ENCODE measurements around the gene AIF1. TPM values are rescaled to one million over a fixed set of nuclear protein-coding genes. Genes with fewer than 3 reads are reported as not detected.

The AIF1 gene
- total RNA-seq, 1 experiment from 2014 or later: not detected

DNA sequence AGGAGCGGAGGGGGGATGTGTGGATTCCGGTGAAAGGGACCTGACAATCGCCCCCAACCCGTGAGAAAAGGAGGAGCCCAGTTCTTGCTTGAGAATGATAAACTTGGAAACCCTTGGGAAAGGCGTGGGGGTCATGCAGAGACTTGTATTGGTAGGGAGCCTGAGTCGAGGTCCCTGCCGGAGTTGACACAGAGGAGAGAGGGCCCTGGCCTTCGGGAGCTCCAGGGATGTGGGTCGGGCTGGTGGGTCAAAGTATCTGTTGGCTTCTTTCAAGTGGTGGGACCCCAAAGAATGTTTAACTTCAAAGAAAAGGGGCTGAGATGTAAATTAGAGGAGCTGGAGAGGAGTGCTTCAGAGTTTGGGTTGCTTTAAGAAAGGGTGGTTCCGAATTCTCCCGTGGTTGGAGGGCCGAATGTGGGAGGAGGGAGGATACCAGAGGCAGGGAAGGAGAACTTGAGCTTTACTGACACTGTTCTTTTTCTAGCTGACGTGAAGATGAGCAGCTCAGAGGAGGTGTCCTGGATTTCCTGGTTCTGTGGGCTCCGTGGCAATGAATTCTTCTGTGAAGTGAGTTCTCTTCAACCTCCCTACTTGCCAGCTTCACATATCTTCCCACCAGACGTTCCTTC is 51.4 kb downstream of the AIF1 start:
- ChIA-PET CTCF (interaction anchor here (0.6 to 1.1 kb wide), 6 partner anchors 12 to 1132 kb away, joined by 3 to 5 read pairs (median 3); no protein-coding TSS in a partner anchor), POLR2A (interaction anchor here (0.5 to 7.9 kb wide), 18 partner anchors 11 to 529 kb away, joined by 3 to 263 read pairs (median 4); partner anchors contain the start of genes ABHD16A, APOM, ATP6V1G2 and BAG6)
- no peaks in the 10 kb centered on the region for H3K9me3 Mint-ChIP-seq (ENCODE audit: unreplicated experiment)
- intact Hi-C loops (cut with micrococcal nuclease): no loop called here
- H3K27ac Mint-ChIP-seq (ENCODE audit: low read depth, unreplicated experiment): peak overlapping the region; percentile 99
- H3K36me3 Mint-ChIP-seq (ENCODE audit: insufficient read depth, unreplicated experiment): peaks cover 78% of the 10 kb centered on the region
- no peak for DNase-seq (ENCODE audit: unreplicated experiment)
- TF ChIP-seq, protein P1, sequence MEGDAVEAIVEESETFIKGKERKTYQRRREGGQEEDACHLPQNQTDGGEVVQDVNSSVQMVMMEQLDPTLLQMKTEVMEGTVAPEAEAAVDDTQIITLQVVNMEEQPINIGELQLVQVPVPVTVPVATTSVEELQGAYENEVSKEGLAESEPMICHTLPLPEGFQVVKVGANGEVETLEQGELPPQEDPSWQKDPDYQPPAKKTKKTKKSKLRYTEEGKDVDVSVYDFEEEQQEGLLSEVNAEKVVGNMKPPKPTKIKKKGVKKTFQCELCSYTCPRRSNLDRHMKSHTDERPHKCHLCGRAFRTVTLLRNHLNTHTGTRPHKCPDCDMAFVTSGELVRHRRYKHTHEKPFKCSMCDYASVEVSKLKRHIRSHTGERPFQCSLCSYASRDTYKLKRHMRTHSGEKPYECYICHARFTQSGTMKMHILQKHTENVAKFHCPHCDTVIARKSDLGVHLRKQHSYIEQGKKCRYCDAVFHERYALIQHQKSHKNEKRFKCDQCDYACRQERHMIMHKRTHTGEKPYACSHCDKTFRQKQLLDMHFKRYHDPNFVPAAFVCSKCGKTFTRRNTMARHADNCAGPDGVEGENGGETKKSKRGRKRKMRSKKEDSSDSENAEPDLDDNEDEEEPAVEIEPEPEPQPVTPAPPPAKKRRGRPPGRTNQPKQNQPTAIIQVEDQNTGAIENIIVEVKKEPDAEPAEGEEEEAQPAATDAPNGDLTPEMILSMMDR (IDR thresholded peaks at IDR 0.05; ENCODE audit: unreplicated experiment): no peak
- no peaks in the 10 kb centered on the region for H3K27me3 Mint-ChIP-seq (ENCODE audit: insufficient read depth, unreplicated experiment)
- peaks cover 25% of the 10 kb centered on the region for H3K4me1 Mint-ChIP-seq (ENCODE audit: insufficient read depth, unreplicated experiment)
- H3K4me3 Mint-ChIP-seq (ENCODE audit: unreplicated experiment): peak overlapping the region; percentile 99
- no TSS peak for BruUV-seq (replicated peaks)

Small RNAs within 50 kb of the gene (microRNA-seq; reads per million reads assigned to microRNA genes)
- not detected for gene MIR6832

Other genes starting within 250 kb of the AIF1 start
- gene MICA, start 211.6 kb upstream of the AIF1 start, total RNA-seq (2022): 17.9 and 18.0 TPM in 2 replicates
- 4.3 and 7.6 TPM in 2 replicates for gene MICB, start 117.1 kb upstream of the AIF1 start, total RNA-seq (2022)
- gene MCCD1, start 86.3 kb upstream of the AIF1 start, total RNA-seq (2022): not detected in 2 replicates
- gene DDX39B, start 73.2 kb upstream of the AIF1 start, total RNA-seq (2022): 551 and 565 TPM in 2 replicates
- gene ATP6V1G2, start 68.6 kb upstream of the AIF1 start, total RNA-seq (2022): 1.2 and 2.4 TPM in 2 replicates
- 25.2 and 30.3 TPM in 2 replicates for gene NFKBIL1, start 67.6 kb upstream of the AIF1 start, total RNA-seq (2022)
- gene LTA, start 42.9 kb upstream of the AIF1 start, total RNA-seq (2022): not detected in 2 replicates
- gene TNF, start 39.7 kb upstream of the AIF1 start, total RNA-seq (2022): not detected in 2 replicates
- gene LTB, start 32.8 kb upstream of the AIF1 start, total RNA-seq (2022): 0.37 TPM in 1 of 2 replicates, not detected in the other
- gene LST1, start 29.0 kb upstream of the AIF1 start, total RNA-seq (2022): not detected in 2 replicates
- not detected in 2 replicates for gene NCR3, start 22.2 kb upstream of the AIF1 start, total RNA-seq (2022)
- gene PRRC2A, start 5.5 kb downstream of the AIF1 start, total RNA-seq (2022): 247 and 266 TPM in 2 replicates
- 290 and 291 TPM in 2 replicates for gene BAG6, start 37.4 kb downstream of the AIF1 start, total RNA-seq (2022)
- 5.0 and 5.2 TPM in 2 replicates for gene APOM, start 40.7 kb downstream of the AIF1 start, total RNA-seq (2022)
- gene C6orf47, start 45.5 kb downstream of the AIF1 start, total RNA-seq (2022): 15.5 and 16.6 TPM in 2 replicates
- 13.0 and 13.6 TPM in 2 replicates for gene GPANK1, start 49.8 kb downstream of the AIF1 start, total RNA-seq (2022)
- gene CSNK2B, start 50.8 kb downstream of the AIF1 start, total RNA-seq (2022): 197 and 209 TPM in 2 replicates
- 14.4 and 16.0 TPM in 2 replicates for gene LY6G5B, start 54.7 kb downstream of the AIF1 start, total RNA-seq (2022)
- 0.64 and 1.4 TPM in 2 replicates for gene LY6G5C, start 65.8 kb downstream of the AIF1 start, total RNA-seq (2022)
- gene ABHD16A, start 88.1 kb downstream of the AIF1 start, total RNA-seq (2022): 32.1 and 42.7 TPM in 2 replicates
- not detected in 2 replicates for gene LY6G6F, start 91.6 kb downstream of the AIF1 start, total RNA-seq (2022)
- not detected in 2 replicates for gene LY6G6D, start 100.1 kb downstream of the AIF1 start, total RNA-seq (2022)
- 0.32 TPM in 1 of 2 replicates, not detected in the other for gene LY6G6C, start 106.5 kb downstream of the AIF1 start, total RNA-seq (2022)
- gene MPIG6B, start 108.1 kb downstream of the AIF1 start, total RNA-seq (2022): not detected in 2 replicates
- 8.5 and 13.5 TPM in 2 replicates for gene DDAH2, start 114.1 kb downstream of the AIF1 start, total RNA-seq (2022)
- gene CLIC1, start 121.3 kb downstream of the AIF1 start, total RNA-seq (2022): 511 and 632 TPM in 2 replicates
- 36.6 and 43.1 TPM in 2 replicates for gene MSH5, start 124.8 kb downstream of the AIF1 start, total RNA-seq (2022)
- 4.3 and 5.1 TPM in 2 replicates for gene SAPCD1, start 147.4 kb downstream of the AIF1 start, total RNA-seq (2022)
- 2.0 and 3.1 TPM in 2 replicates for gene VWA7, start 162.1 kb downstream of the AIF1 start, total RNA-seq (2022)
- 133 and 200 TPM in 2 replicates for gene VARS1, start 180.5 kb downstream of the AIF1 start, total RNA-seq (2022)
- 36.9 and 47.4 TPM in 2 replicates for gene LSM2, start 191.7 kb downstream of the AIF1 start, total RNA-seq (2022)
- 0.35 and 0.79 TPM in 2 replicates for gene HSPA1L, start 200.0 kb downstream of the AIF1 start, total RNA-seq (2022)
- 20.3 and 34.0 TPM in 2 replicates for gene HSPA1A, start 200.3 kb downstream of the AIF1 start, total RNA-seq (2022)
- 29.8 and 51.6 TPM in 2 replicates for gene HSPA1B, start 212.5 kb downstream of the AIF1 start, total RNA-seq (2022)
- 19.7 and 43.8 TPM in 2 replicates for gene NEU1, start 247.6 kb downstream of the AIF1 start, total RNA-seq (2022)